22Rv1 (cell line): ENCODE measurements around the gene CCDC39.

Experiments
- ZFX ChIP-seq: fragments of 450-650 bp; IDR thresholded peaks from 2 replicates; pipeline ENCODE4 v1.6.1; 2017; ENCODE audit warnings: antibody characterized with exemption, borderline replicate concordance
- TF ChIP-seq, protein P1 (sequence below): fragments of 450-650 bp; IDR thresholded peaks from 2 replicates; pipeline ENCODE4 v1.5.1; 2017; ENCODE audit warnings: mild to moderate bottlenecking

DNA sequence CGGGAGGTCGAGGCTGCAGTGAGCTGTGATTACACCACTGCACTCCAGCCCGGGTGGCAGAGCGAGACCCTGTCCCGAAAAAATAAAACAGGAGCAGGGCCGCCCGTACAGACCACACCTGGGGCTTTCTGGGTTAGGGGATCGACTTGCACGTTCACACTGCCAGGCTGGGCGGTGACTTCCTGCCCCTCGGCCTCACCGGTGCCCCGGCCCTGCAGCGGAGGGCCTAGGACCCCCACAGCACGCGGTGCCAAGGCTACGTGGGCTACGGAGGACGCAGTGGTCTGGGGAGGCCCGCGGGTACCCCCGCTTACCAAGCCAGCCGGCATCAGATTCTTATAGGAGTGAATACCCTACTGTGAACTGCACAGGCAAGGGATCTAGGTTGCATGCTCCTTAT is 88.9 kb downstream of the CCDC39 start:
- TF ChIP-seq, protein P1, sequence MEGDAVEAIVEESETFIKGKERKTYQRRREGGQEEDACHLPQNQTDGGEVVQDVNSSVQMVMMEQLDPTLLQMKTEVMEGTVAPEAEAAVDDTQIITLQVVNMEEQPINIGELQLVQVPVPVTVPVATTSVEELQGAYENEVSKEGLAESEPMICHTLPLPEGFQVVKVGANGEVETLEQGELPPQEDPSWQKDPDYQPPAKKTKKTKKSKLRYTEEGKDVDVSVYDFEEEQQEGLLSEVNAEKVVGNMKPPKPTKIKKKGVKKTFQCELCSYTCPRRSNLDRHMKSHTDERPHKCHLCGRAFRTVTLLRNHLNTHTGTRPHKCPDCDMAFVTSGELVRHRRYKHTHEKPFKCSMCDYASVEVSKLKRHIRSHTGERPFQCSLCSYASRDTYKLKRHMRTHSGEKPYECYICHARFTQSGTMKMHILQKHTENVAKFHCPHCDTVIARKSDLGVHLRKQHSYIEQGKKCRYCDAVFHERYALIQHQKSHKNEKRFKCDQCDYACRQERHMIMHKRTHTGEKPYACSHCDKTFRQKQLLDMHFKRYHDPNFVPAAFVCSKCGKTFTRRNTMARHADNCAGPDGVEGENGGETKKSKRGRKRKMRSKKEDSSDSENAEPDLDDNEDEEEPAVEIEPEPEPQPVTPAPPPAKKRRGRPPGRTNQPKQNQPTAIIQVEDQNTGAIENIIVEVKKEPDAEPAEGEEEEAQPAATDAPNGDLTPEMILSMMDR = no peak
- TF ChIP-seq ZFX = no peak
